ENCODE data around the gene GDI1. TPM values are rescaled to one million over a fixed set of nuclear protein-coding genes. Genes with fewer than 3 reads are reported as not detected.

Gene GDI1
- total and polyA plus RNA-seq, 8 donors = 45.7 to 178 (median 66.5) TPM

DNA sequence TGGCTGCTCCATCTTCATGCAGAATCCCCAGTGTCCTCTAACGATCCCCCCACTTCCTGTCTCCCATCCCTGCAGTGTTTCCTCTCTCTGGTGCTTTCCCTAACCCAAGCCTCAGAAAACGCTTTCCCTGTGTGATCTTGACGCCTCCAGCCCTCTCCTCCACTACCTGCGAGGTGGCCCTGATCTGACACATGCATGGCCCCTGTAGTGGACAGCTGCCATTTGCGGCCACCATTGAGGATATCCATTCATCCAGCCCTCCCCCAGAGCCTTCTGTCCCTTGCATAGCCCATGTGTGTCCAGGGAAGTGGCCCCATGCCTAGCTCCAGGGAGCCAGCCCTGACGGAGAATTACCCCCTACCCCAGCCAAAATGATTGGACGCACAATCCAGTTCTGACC lies 46.4 kb downstream of the GDI1 start:
- 79 to 92% (median 81%) methylated on average over 2 to 7 of the region's 7 CpGs for WGBS, 5 donors
- no peak overlapping the region for H3K4me3 ChIP-seq
- H3K4me1 ChIP-seq = peaks cover 0 to 39% (median 28%) of the 10 kb centered on the region in 4 donors
- peaks cover 0 to 31% (median 20%) of the 10 kb centered on the region in 4 donors for H3K36me3 ChIP-seq
- no peak for TF ChIP-seq POLR2A (IDR thresholded peaks at IDR 0.05)
- no peak for TF ChIP-seq POLR2AphosphoS5 (IDR thresholded peaks at IDR 0.05)
- no peak for TF ChIP-seq EP300 (IDR thresholded peaks at IDR 0.05)
- TF ChIP-seq, protein P1, sequence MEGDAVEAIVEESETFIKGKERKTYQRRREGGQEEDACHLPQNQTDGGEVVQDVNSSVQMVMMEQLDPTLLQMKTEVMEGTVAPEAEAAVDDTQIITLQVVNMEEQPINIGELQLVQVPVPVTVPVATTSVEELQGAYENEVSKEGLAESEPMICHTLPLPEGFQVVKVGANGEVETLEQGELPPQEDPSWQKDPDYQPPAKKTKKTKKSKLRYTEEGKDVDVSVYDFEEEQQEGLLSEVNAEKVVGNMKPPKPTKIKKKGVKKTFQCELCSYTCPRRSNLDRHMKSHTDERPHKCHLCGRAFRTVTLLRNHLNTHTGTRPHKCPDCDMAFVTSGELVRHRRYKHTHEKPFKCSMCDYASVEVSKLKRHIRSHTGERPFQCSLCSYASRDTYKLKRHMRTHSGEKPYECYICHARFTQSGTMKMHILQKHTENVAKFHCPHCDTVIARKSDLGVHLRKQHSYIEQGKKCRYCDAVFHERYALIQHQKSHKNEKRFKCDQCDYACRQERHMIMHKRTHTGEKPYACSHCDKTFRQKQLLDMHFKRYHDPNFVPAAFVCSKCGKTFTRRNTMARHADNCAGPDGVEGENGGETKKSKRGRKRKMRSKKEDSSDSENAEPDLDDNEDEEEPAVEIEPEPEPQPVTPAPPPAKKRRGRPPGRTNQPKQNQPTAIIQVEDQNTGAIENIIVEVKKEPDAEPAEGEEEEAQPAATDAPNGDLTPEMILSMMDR (IDR thresholded peaks at IDR 0.05) = no peak
- no peak overlapping the region for H3K27ac ChIP-seq
- no peaks in the 10 kb centered on the region for H3K9me3 ChIP-seq
- intact Hi-C loops (cut with DNase I; ENCODE audit: low total_unique reads) = no loop called here
- no peaks in the 10 kb centered on the region for H3K27me3 ChIP-seq
- no peak for DNase-seq

DNA sequence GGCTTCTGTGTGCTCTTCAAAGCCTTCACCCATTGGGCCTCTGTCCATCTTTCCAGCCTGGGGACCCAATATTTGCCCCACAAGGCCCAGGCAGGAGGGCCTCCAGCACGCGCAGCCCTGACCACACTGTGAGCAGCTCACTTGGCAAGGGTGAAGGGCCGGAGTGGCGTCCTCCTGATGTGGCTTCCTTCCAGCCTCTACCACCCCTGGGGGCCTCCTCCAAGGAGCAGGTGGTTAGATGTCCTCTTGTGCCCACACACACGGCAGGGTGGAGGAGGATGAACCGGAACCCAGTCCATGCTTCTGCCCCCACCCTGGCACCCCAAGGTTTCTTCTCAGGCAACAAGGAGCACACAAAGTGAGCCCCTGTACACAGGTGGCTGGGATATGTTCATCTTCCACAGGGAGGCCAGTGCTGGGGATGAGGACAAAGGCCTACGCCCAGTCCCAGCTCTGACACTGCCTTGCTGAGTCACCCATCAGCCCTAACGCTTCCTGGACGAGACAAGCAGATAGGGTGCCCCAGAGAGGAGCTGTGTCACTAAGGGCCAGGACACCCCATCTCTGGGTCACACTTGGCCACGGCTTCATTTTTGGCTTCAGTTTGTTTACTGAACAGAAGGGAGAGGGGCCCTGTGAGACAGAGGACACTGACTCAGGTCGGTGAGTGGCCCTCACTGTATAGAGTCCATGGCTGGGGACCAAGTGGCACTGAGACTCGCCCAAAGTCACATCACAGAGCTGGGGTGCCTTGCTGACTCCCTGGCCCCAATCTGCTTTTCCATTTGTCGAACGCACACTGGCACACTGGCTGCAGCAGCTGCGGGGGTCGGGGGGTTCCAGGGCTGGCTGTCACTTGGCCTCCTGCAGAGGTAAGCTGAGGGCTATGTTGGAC lies 47.5 kb downstream of the GDI1 start:
- intact Hi-C loops (cut with DNase I; ENCODE audit: low total_unique reads) = no loop called here
- Histone ChIP-seq H3K27ac (peak overlapping the region in 1 of 5 donors; percentile 91), H3K4me3 (peak overlapping the region in 1 of 4 donors; percentile 63), H3K27me3 (no peaks in the 10 kb centered on the region), H3K9me3 (no peaks in the 10 kb centered on the region), H3K36me3 (peaks cover 0 to 31% (median 23%) of the 10 kb centered on the region in 4 donors), H3K4me1 (peaks cover 0 to 48% (median 34%) of the 10 kb centered on the region in 4 donors)
- WGBS, 5 donors = 67 to 82% (median 79%) methylated on average over 7 to 16 of the region's 16 CpGs
- TF ChIP-seq POLR2AphosphoS5 (IDR thresholded peaks at IDR 0.05) (no peak), POLR2A (IDR thresholded peaks at IDR 0.05) (no peak), EP300 (IDR thresholded peaks at IDR 0.05) (no peak)
- TF ChIP-seq, protein P1 (IDR thresholded peaks at IDR 0.05) = no peak
- no peak for DNase-seq

- H3K9me3 ChIP-seq = no peaks in the 10 kb centered on the region
- no peaks in the 10 kb centered on the region for H3K27me3 ChIP-seq
- peaks cover 0 to 31% (median 23%) of the 10 kb centered on the region in 4 donors for H3K36me3 ChIP-seq
- 20 to 71% (median 52%) methylated on average over 5 to 35 of the region's 35 CpGs for WGBS, 5 donors
- H3K27ac ChIP-seq = peak overlapping the region; percentile 81 to 91 (median 84)
- H3K4me3 ChIP-seq = peak overlapping the region; percentile 63 to 68 (median 66)
- intact Hi-C loops (cut with DNase I; ENCODE audit: low total_unique reads) = no loop called here
- H3K4me1 ChIP-seq = peaks cover 0 to 51% (median 35%) of the 10 kb centered on the region in 4 donors
- DNase-seq = no peak
- TF ChIP-seq EP300 (IDR thresholded peaks at IDR 0.05) (no peak), POLR2AphosphoS5 (IDR thresholded peaks at IDR 0.05) (no peak), POLR2A (IDR thresholded peaks at IDR 0.05) (no peak)
- TF ChIP-seq, protein P1 (IDR thresholded peaks at IDR 0.05) = no peak
Observed at GRCh38 chrX:154485150-154486051, 48.4 kb downstream of the GDI1 start.

DNA sequence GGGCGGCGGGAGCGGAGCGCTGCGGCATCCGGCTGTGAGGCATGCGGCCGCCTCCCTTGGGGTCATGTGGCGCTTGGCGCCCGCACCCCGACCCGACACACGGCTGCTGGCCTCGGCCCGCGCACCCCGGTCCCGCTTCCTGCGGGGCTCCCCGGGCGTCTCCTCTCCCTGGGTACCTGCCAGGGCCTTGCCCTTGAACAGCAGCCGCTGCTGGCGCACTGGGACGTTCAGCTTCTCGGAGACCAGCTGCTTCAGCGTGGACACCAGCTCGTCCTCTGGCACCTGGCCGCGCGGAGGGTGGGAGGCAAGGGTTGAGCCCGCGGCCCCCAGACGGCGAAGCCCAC lies 49.1 kb downstream of the GDI1 start:
- Histone ChIP-seq H3K4me1 (peaks cover 0 to 52% (median 35%) of the 10 kb centered on the region in 4 donors), H3K27ac (peak overlapping the region; percentile 81 to 91 (median 84)), H3K36me3 (peaks cover 0 to 31% (median 23%) of the 10 kb centered on the region in 4 donors), H3K27me3 (no peaks in the 10 kb centered on the region), H3K4me3 (peak overlapping the region; percentile 63 to 68 (median 66)), H3K9me3 (no peaks in the 10 kb centered on the region)
- intact Hi-C loops (cut with DNase I; ENCODE audit: low total_unique reads) = no loop called here
- WGBS, 5 donors = 0 to 34% (median 2%) methylated on average over 8 to 33 of the region's 35 CpGs; no CpG with 5 or more reads in 2 of the 5 donors
- peak; percentile 45 to 50 for DNase-seq
- TF ChIP-seq EP300 (IDR thresholded peaks at IDR 0.05) (no peak), POLR2AphosphoS5 (IDR thresholded peaks at IDR 0.05) (no peak), POLR2A (IDR thresholded peaks at IDR 0.05) (no peak)
- TF ChIP-seq, protein P1 (IDR thresholded peaks at IDR 0.05) = no peak

Data from stomach (tissue), 9 donors.